SK-N-SH treated with all-trans-retinoic acid at 6 μM for 48 hours (cell line): Measurements from ENCODE around the gene UBE2R2.

Source experiments
- ATAC-seq: fragments of 200-7000 bp; cut with Tn5 transposase; 3 replicates; pipeline ENCODE4 v1.9.1; 2020; ENCODE audit warnings: mild to moderate bottlenecking, moderate library complexity
- CREB5 ChIP-seq: fragments of 250-450 bp; sonication (Bioruptor Pico); IDR thresholded peaks from 2 replicates; pipeline ENCODE4 v1.5.1; 2020; ENCODE audit warnings: low read depth, mild to moderate bottlenecking, moderate library complexity
- CSDC2 ChIP-seq: fragments of 250-450 bp; sonication (Bioruptor Pico); IDR thresholded peaks from 2 replicates; pipeline ENCODE4 v1.5.0; 2020; ENCODE audit warnings: mild to moderate bottlenecking, moderate library complexity
- CSRNP3 ChIP-seq: fragments of 250-450 bp; sonication (Bioruptor Pico); IDR thresholded peaks from 2 replicates; pipeline ENCODE4 v1.5.1; 2021; ENCODE audit warnings: mild to moderate bottlenecking, moderate library complexity
- ISL1 ChIP-seq: fragments of 250-450 bp; sonication (Bioruptor Pico); IDR thresholded peaks from 2 replicates; pipeline ENCODE4 v2.1.2; 2022; ENCODE audit warnings: mild to moderate bottlenecking, moderate library complexity
- PATZ1 ChIP-seq: fragments of 250-450 bp; sonication (Bioruptor Pico); IDR thresholded peaks from 2 replicates; pipeline ENCODE4 v1.8.0; 2020; ENCODE audit warnings: mild to moderate bottlenecking, moderate library complexity, borderline replicate concordance
- POU6F1 ChIP-seq: fragments of 250-450 bp; sonication (Bioruptor Pico); IDR thresholded peaks from 2 replicates; pipeline ENCODE4 v1.8.0; 2021; ENCODE audit warnings: low read depth, mild to moderate bottlenecking, moderate library complexity, borderline replicate concordance
- PPARA ChIP-seq: fragments of 250-450 bp; sonication (Bioruptor Pico); IDR thresholded peaks from 2 replicates; pipeline ENCODE4 v1.5.0; 2020; ENCODE audit warnings: mild to moderate bottlenecking, borderline replicate concordance
- RARB ChIP-seq: fragments of 250-450 bp; sonication (Bioruptor Pico); IDR thresholded peaks from 2 replicates; pipeline ENCODE4 v1.8.0; 2021; ENCODE audit warnings: mild to moderate bottlenecking, moderate library complexity
- SNAI2 ChIP-seq: fragments of 250-450 bp; sonication (Bioruptor Pico); IDR thresholded peaks from 2 replicates; pipeline ENCODE4 v1.5.0; 2020; ENCODE audit warnings: mild to moderate bottlenecking, moderate library complexity
- TCF4 ChIP-seq: fragments of 250-450 bp; sonication (Bioruptor Pico); IDR thresholded peaks from 2 replicates; pipeline ENCODE4 v1.8.0; 2021; ENCODE audit warnings: mild to moderate bottlenecking, moderate library complexity, borderline replicate concordance
- TOX ChIP-seq: fragments of 250-450 bp; sonication (Bioruptor Pico); IDR thresholded peaks from 2 replicates; pipeline ENCODE4 v1.8.0; 2021; ENCODE audit warnings: mild to moderate bottlenecking, moderate library complexity, borderline replicate concordance
- ZC3H10 ChIP-seq: fragments of 250-450 bp; sonication (Bioruptor Pico); IDR thresholded peaks from 2 replicates; pipeline ENCODE4 v1.5.1; 2021; ENCODE audit warnings: mild to moderate bottlenecking, moderate library complexity
- ZFP3 ChIP-seq: fragments of 250-450 bp; sonication (Bioruptor Pico); IDR thresholded peaks from 2 replicates; pipeline ENCODE4 v1.5.0; 2020; ENCODE audit warnings: mild to moderate bottlenecking, moderate library complexity
- ZFP30 ChIP-seq: fragments of 450-650 bp; formaldehyde crosslinking; IDR thresholded peaks from 2 replicates; pipeline ENCODE4 v1.5.0; 2022; ENCODE audit warnings: mild to moderate bottlenecking, moderate library complexity
- ZNF70 ChIP-seq: fragments of 450-650 bp; formaldehyde crosslinking; IDR thresholded peaks from 2 replicates; pipeline ENCODE4 v1.5.0; 2020; ENCODE audit warnings: mild to moderate bottlenecking, moderate library complexity

Gene UBE2R2

GRCh38 chr9:33816327-33817252, at the start of gene UBE2R2:
Gene UBE2R2 (plus strand): TSS chr9:33817160. CDS start chr9:33817758, 598 bp downstream.
- TF ChIP-seq PATZ1 (CRISPR knock-in tag) = peak; percentile 81; the same call in 1 of the 2 replicates
- TF ChIP-seq TCF4 (CRISPR knock-in tag) = peak; percentile 12; the same call in 1 of the 2 replicates
- TF ChIP-seq ZNF70 (CRISPR knock-in tag) = no peak
- no peak for TF ChIP-seq SNAI2 (CRISPR knock-in tag)
- no peak for TF ChIP-seq POU6F1
- TF ChIP-seq ZFP3 = 0 out of 2 replicates have a peak, but pooled peaks have one; percentile 13
- TF ChIP-seq CSRNP3 (CRISPR knock-in tag) = no peak
- TF ChIP-seq ZFP30 (CRISPR knock-in tag) = no peak
- TF ChIP-seq CREB5 = no peak
- peak; percentile 78 for ATAC-seq

GRCh38 chr9:33770156-33770880, 46.6 kb upstream of the UBE2R2 start:
- peak; percentile 35 for ATAC-seq

GRCh38 chr9:33773135-33773534, 43.8 kb upstream of the UBE2R2 start:
- peak; percentile 22; the same call in 1 of the 3 replicates for ATAC-seq

More at GRCh38 chr9:33770156-33770880, 46.6 kb upstream of the UBE2R2 start:
- TF ChIP-seq ISL1 (CRISPR knock-in tag) = peak; percentile 20; the same call in 1 of the 2 replicates

- TF ChIP-seq PATZ1 (CRISPR knock-in tag) (peak; percentile 60; the same call in 1 of the 2 replicates), ISL1 (CRISPR knock-in tag) (peak; percentile 96), TOX (CRISPR knock-in tag) (0 out of 2 replicates have a peak, but pooled peaks have one; percentile 17), ZC3H10 (CRISPR knock-in tag) (peak; percentile 86; the same call in 1 of the 2 replicates)
- TF ChIP-seq, all 23 proteins: peak for 4; not testable (repeated sequence) for 19
- peak; percentile 48 for ATAC-seq
These were observed 42.8 kb upstream of the UBE2R2 start for GRCh38 chr9:33774074-33774659.

GRCh38 chr9:33776578-33776977, 40.4 kb upstream of the UBE2R2 start:
- ATAC-seq = no peak
- no peak for TF ChIP-seq CREB5
- no peak for TF ChIP-seq ZC3H10 (CRISPR knock-in tag)
- TF ChIP-seq ZNF70 (CRISPR knock-in tag) = no peak
- no peak for TF ChIP-seq PPARA (CRISPR knock-in tag)
- no peak for TF ChIP-seq CSDC2 (CRISPR knock-in tag)
- TF ChIP-seq TOX (CRISPR knock-in tag) = no peak
- TF ChIP-seq SNAI2 (CRISPR knock-in tag) = no peak
- TF ChIP-seq ZFP3 = no peak
- TF ChIP-seq RARB (CRISPR knock-in tag) = no peak
